ENCODE results near the gene RPS15. TPM values are rescaled to one million over a fixed set of nuclear protein-coding genes. Genes with fewer than 3 reads are reported as not detected.

RPS15 gene
- total and polyA plus RNA-seq, 4 donors, result 296 to 954 (median 414) TPM

DNA sequence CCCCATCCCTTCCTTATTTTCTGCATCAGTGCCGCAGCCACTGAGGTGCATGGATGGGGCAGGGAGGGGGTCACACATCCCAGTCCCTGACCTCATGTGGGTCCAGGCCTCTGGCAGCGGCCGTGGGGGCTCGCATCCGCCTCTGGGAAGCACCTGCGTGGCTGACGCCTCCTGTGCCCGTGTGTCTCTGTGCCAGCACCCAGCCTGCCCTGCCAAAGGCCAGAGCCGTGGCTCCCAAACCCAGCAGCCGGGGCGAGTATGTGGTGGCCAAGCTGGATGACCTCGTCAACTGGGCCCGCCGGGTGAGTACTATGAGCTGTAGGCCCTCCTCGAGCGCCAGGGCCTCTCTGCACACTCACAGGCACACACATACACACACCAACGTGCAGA is 49.6 kb upstream of the RPS15 start:
- DNase-seq (ENCODE audit: low spot score), result no peak
- Histone ChIP-seq H3K27me3 (ENCODE audit: control insufficient read depth in 4 of 4, insufficient read depth in 4 of 4, low read length in 3 of 4) (no peaks in the 10 kb centered on the region), H3K9me3 (ENCODE audit: control insufficient read depth in 4 of 4, low read length in 3 of 4) (no peaks in the 10 kb centered on the region), H3K4me3 (ENCODE audit: low read depth in 1 of 3, low read length in 3 of 3) (no peak overlapping the region), H3K4me1 (ENCODE audit: control insufficient read depth in 4 of 4, insufficient read depth in 4 of 4, low read length in 3 of 4) (peaks cover 3 to 19% (median 10%) of the 10 kb centered on the region in 4 donors), H3K9ac (ENCODE audit: low read depth in 1 of 2, low read length in 2 of 2) (no peak overlapping the region), H3K27ac (ENCODE audit: low read depth in 1 of 2, low read length in 2 of 2) (no peak overlapping the region), H3K36me3 (ENCODE audit: control insufficient read depth in 4 of 4, insufficient read depth in 3 of 4, low read depth in 1 of 4, low read length in 3 of 4) (peaks cover 7 to 37% (median 27%) of the 10 kb centered on the region in 4 donors)
- TF ChIP-seq, protein P1, sequence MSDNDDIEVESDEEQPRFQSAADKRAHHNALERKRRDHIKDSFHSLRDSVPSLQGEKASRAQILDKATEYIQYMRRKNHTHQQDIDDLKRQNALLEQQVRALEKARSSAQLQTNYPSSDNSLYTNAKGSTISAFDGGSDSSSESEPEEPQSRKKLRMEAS (IDR thresholded peaks at IDR 0.05), result no peak
- TF ChIP-seq FOXA1 (IDR thresholded peaks at IDR 0.05), result no peak
- TF ChIP-seq JUND (IDR thresholded peaks at IDR 0.05), result no peak
- TF ChIP-seq YY1 (IDR thresholded peaks at IDR 0.05), result no peak
- TF ChIP-seq HNF4G (IDR thresholded peaks at IDR 0.05), result no peak
- TF ChIP-seq RAD21 (IDR thresholded peaks at IDR 0.05), result no peak
- TF ChIP-seq, protein P2, sequence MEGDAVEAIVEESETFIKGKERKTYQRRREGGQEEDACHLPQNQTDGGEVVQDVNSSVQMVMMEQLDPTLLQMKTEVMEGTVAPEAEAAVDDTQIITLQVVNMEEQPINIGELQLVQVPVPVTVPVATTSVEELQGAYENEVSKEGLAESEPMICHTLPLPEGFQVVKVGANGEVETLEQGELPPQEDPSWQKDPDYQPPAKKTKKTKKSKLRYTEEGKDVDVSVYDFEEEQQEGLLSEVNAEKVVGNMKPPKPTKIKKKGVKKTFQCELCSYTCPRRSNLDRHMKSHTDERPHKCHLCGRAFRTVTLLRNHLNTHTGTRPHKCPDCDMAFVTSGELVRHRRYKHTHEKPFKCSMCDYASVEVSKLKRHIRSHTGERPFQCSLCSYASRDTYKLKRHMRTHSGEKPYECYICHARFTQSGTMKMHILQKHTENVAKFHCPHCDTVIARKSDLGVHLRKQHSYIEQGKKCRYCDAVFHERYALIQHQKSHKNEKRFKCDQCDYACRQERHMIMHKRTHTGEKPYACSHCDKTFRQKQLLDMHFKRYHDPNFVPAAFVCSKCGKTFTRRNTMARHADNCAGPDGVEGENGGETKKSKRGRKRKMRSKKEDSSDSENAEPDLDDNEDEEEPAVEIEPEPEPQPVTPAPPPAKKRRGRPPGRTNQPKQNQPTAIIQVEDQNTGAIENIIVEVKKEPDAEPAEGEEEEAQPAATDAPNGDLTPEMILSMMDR (IDR thresholded peaks at IDR 0.05; ENCODE audit: low read depth, low read length, missing input control), result no peak
- TF ChIP-seq GABPA (IDR thresholded peaks at IDR 0.05 in 1 of 2, conservative IDR thresholded peaks at IDR 0.05 in 1 of 2), result no peak
- TF ChIP-seq HNF4A (conservative IDR thresholded peaks at IDR 0.05), result no peak
- TF ChIP-seq, protein P3, sequence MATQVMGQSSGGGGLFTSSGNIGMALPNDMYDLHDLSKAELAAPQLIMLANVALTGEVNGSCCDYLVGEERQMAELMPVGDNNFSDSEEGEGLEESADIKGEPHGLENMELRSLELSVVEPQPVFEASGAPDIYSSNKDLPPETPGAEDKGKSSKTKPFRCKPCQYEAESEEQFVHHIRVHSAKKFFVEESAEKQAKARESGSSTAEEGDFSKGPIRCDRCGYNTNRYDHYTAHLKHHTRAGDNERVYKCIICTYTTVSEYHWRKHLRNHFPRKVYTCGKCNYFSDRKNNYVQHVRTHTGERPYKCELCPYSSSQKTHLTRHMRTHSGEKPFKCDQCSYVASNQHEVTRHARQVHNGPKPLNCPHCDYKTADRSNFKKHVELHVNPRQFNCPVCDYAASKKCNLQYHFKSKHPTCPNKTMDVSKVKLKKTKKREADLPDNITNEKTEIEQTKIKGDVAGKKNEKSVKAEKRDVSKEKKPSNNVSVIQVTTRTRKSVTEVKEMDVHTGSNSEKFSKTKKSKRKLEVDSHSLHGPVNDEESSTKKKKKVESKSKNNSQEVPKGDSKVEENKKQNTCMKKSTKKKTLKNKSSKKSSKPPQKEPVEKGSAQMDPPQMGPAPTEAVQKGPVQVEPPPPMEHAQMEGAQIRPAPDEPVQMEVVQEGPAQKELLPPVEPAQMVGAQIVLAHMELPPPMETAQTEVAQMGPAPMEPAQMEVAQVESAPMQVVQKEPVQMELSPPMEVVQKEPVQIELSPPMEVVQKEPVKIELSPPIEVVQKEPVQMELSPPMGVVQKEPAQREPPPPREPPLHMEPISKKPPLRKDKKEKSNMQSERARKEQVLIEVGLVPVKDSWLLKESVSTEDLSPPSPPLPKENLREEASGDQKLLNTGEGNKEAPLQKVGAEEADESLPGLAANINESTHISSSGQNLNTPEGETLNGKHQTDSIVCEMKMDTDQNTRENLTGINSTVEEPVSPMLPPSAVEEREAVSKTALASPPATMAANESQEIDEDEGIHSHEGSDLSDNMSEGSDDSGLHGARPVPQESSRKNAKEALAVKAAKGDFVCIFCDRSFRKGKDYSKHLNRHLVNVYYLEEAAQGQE (IDR thresholded peaks at IDR 0.05), result no peak
- TF ChIP-seq RXRA (IDR thresholded peaks at IDR 0.05), result no peak
- TF ChIP-seq, protein P4, sequence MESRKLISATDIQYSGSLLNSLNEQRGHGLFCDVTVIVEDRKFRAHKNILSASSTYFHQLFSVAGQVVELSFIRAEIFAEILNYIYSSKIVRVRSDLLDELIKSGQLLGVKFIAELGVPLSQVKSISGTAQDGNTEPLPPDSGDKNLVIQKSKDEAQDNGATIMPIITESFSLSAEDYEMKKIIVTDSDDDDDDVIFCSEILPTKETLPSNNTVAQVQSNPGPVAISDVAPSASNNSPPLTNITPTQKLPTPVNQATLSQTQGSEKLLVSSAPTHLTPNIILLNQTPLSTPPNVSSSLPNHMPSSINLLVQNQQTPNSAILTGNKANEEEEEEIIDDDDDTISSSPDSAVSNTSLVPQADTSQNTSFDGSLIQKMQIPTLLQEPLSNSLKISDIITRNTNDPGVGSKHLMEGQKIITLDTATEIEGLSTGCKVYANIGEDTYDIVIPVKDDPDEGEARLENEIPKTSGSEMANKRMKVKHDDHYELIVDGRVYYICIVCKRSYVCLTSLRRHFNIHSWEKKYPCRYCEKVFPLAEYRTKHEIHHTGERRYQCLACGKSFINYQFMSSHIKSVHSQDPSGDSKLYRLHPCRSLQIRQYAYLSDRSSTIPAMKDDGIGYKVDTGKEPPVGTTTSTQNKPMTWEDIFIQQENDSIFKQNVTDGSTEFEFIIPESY (IDR thresholded peaks at IDR 0.05), result no peak
- 95% methylated on average over 17 of the region's 17 CpGs for WGBS

DNA sequence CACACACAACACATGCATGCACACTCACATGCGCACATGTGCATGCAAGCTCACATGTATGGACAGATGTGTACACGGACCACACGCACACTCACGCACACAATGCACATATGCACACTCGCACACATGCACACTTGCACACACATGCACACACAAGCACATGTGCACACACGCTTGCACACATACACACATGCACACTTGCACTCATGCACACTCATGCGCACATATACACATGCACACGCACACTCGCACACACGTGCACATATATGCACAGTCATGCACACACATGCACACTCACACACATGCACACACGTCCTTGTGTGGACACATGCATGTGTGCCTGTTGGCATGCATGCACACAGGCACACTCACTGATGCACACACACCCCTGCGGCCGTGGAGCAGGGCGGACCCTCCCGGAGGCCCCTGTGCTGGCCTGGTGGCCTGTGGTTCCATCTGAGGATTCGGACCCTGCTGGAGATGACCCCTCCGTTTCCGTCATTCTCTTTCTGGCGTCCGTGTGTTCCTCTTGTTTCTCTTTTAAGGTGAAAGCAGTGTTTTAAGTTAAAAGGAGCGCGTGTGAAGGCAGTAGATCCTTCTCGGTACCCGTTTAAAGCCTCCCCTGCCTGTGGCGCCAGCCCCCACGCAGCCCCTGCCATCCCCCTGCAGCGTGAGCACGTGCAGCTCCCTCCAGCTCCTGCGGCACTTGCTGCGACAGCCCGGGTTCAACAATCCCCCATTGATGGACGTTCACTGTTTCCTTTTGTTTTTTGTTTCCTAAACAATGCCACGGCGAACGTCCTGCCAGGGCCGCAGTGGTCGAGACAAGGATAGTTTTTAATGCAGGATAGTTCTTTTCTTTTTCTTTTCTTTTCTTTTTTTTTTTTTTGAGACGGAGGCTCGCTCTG is 48.9 kb upstream of the RPS15 start:
- no peak for DNase-seq (ENCODE audit: low spot score)
- WGBS, result 94% methylated on average over 39 of the region's 39 CpGs
- peaks cover 7 to 37% (median 28%) of the 10 kb centered on the region in 4 donors for H3K36me3 ChIP-seq (ENCODE audit: control insufficient read depth in 4 of 4, insufficient read depth in 3 of 4, low read depth in 1 of 4, low read length in 3 of 4)
- no peaks in the 10 kb centered on the region for H3K27me3 ChIP-seq (ENCODE audit: control insufficient read depth in 4 of 4, insufficient read depth in 4 of 4, low read length in 3 of 4)
- H3K9me3 ChIP-seq (ENCODE audit: control insufficient read depth in 4 of 4, low read length in 3 of 4), result no peaks in the 10 kb centered on the region
- no peak overlapping the region for H3K9ac ChIP-seq (ENCODE audit: low read depth in 1 of 2, low read length in 2 of 2)
- peaks cover 3 to 18% (median 11%) of the 10 kb centered on the region in 4 donors for H3K4me1 ChIP-seq (ENCODE audit: control insufficient read depth in 4 of 4, insufficient read depth in 4 of 4, low read length in 3 of 4)
- no peak overlapping the region for H3K27ac ChIP-seq (ENCODE audit: low read depth in 1 of 2, low read length in 2 of 2)
- no peak overlapping the region for H3K4me3 ChIP-seq (ENCODE audit: low read depth in 1 of 3, low read length in 3 of 3)
- no peak for TF ChIP-seq HNF4A (conservative IDR thresholded peaks at IDR 0.05)
- no peak for TF ChIP-seq EGR1 (IDR thresholded peaks at IDR 0.05; ENCODE audit: low read depth in 2 of 2)
- TF ChIP-seq, protein P5, sequence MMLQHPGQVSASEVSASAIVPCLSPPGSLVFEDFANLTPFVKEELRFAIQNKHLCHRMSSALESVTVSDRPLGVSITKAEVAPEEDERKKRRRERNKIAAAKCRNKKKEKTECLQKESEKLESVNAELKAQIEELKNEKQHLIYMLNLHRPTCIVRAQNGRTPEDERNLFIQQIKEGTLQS (IDR thresholded peaks at IDR 0.05), result no peak
- TF ChIP-seq FOXA2 (IDR thresholded peaks at IDR 0.05), result no peak
- TF ChIP-seq RXRA (IDR thresholded peaks at IDR 0.05), result no peak
- no peak for TF ChIP-seq JUND (IDR thresholded peaks at IDR 0.05)
- TF ChIP-seq TAF1 (conservative IDR thresholded peaks at IDR 0.05), result no peak
- no peak for TF ChIP-seq NR2F2 (IDR thresholded peaks at IDR 0.05)
- TF ChIP-seq, protein P4 (IDR thresholded peaks at IDR 0.05), result no peak
- TF ChIP-seq RAD21 (IDR thresholded peaks at IDR 0.05), result no peak
- TF ChIP-seq GABPA (IDR thresholded peaks at IDR 0.05 in 1 of 2, conservative IDR thresholded peaks at IDR 0.05 in 1 of 2), result no peak
- TF ChIP-seq FOXA1 (IDR thresholded peaks at IDR 0.05), result no peak
- TF ChIP-seq, protein P2 (IDR thresholded peaks at IDR 0.05; ENCODE audit: low read depth, low read length, missing input control), result no peak
